ENCODE results near the gene SPRYD3.

The SPRYD3 gene

GRCh38 chr12:53094394-53094787 is 15.2 kb upstream of the SPRYD3 start:
- Mint-ChIP-seq H3K27ac (peak overlapping the region; percentile 5 to 86 (median 86)), H3K27me3 (ENCODE audit: low read depth) (peaks cover 31% of the 10 kb centered on the region), H3K9me3 (no peaks in the 10 kb centered on the region), H3K4me1 (peaks cover 38% of the 10 kb centered on the region), H3K36me3 (ENCODE audit: low read depth) (no peaks in the 10 kb centered on the region), H3K4me3 (peak overlapping the region in 1 of 3 experiments; percentile 53)
- TF ChIP-seq, protein P1, sequence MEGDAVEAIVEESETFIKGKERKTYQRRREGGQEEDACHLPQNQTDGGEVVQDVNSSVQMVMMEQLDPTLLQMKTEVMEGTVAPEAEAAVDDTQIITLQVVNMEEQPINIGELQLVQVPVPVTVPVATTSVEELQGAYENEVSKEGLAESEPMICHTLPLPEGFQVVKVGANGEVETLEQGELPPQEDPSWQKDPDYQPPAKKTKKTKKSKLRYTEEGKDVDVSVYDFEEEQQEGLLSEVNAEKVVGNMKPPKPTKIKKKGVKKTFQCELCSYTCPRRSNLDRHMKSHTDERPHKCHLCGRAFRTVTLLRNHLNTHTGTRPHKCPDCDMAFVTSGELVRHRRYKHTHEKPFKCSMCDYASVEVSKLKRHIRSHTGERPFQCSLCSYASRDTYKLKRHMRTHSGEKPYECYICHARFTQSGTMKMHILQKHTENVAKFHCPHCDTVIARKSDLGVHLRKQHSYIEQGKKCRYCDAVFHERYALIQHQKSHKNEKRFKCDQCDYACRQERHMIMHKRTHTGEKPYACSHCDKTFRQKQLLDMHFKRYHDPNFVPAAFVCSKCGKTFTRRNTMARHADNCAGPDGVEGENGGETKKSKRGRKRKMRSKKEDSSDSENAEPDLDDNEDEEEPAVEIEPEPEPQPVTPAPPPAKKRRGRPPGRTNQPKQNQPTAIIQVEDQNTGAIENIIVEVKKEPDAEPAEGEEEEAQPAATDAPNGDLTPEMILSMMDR (IDR thresholded peaks at IDR 0.05; ENCODE audit: unreplicated experiment in 3 of 3) = no peak

DNA sequence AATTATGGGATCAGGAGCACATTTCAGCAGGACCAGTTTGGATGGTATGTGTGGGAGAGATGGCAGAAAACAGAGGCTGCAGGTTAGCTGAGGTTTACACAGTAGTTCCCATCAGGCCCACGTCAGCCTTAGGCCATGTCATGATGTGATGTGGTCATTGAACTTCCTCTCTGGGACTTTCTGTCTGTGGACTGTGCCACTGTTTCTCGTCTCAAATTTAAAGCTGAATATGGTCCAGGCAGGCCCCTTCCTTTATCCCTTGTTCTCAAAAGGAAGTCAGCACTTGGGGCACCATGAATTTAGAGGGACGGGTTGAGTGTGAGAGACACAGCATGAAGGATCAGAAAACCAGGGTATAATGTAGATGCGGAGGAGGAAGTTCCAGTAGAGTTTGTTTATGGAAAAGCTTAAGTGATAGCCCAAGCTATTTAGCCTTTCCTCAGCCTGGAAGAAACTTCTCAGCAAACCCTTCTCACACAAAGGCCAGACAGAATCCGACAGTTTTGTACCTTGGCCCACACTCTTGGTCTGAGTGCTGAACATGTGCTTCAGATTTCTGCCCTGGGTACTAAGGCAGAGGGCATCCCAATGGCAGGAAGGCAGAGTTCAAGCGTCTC is 14.7 kb upstream of the SPRYD3 start:
- peak overlapping the region; percentile 0 to 53 (median 5) for H3K4me3 Mint-ChIP-seq
- peak overlapping the region; percentile 5 to 86 (median 86) for H3K27ac Mint-ChIP-seq
- no peaks in the 10 kb centered on the region for H3K36me3 Mint-ChIP-seq (ENCODE audit: low read depth)
- H3K9me3 Mint-ChIP-seq = no peaks in the 10 kb centered on the region
- H3K4me1 Mint-ChIP-seq = peaks cover 33% of the 10 kb centered on the region
- H3K27me3 Mint-ChIP-seq (ENCODE audit: low read depth) = peaks cover 26% of the 10 kb centered on the region
- TF ChIP-seq, protein P1 (IDR thresholded peaks at IDR 0.05; ENCODE audit: unreplicated experiment in 3 of 3) = no peak

- TF ChIP-seq, protein P1 (IDR thresholded peaks at IDR 0.05; ENCODE audit: unreplicated experiment in 3 of 3) = no peak
- Mint-ChIP-seq H3K9me3 (no peaks in the 10 kb centered on the region), H3K4me3 (no peak overlapping the region), H3K36me3 (ENCODE audit: low read depth) (no peaks in the 10 kb centered on the region), H3K27me3 (ENCODE audit: low read depth) (peaks cover 13% of the 10 kb centered on the region), H3K27ac (no peak overlapping the region), H3K4me1 (peaks cover 17% of the 10 kb centered on the region)
Measured at GRCh38 chr12:53091756-53092155, 12.6 kb upstream of the SPRYD3 start.

DNA sequence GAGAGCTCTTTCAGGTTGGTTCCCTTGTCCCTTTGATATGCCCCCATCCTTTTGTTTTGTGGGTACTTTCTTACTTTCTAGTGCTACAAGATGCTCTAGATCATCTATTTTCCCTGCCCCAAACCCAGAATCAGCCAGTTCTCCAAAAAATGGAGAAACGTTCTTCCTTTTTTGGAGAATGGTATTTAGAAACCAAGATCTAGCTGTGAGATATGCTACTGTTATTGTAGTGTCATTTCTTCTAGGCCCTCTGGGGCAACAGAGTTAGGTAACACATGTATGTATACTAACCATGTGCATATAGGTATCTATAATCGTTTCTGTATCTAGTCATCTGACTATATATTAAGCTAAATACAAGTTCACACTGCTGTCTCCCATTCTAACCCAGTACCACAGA is 11.4 kb upstream of the SPRYD3 start:
- H3K27ac Mint-ChIP-seq = peak overlapping the region in 1 of 3 experiments; percentile 24

DNA sequence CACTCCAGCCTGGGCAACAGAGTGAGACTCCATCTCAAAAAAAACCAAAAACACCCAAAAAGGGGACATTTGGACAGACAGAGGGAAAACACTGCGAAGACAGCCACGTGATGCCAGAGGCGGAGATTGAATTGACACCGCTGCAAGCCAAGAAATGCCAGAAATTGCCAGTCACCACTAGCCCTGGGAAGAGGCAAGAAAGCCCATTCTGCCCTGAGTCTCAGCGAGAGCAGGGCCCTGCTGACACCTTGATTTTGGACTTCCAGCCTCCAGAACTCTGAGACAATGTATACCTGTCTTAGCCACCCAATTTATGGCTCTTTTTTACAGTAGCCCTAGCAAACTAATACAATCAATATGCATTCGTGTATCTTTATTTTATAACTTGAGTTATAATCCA is 10.9 kb upstream of the SPRYD3 start:
- no peak overlapping the region for H3K27ac Mint-ChIP-seq
- H3K9me3 Mint-ChIP-seq = peaks cover 3% of the 10 kb centered on the region
- H3K36me3 Mint-ChIP-seq (ENCODE audit: low read depth) = no peaks in the 10 kb centered on the region
- H3K4me3 Mint-ChIP-seq = no peak overlapping the region
- TF ChIP-seq, protein P1 (IDR thresholded peaks at IDR 0.05; ENCODE audit: unreplicated experiment in 3 of 3) = no peak
- H3K27me3 Mint-ChIP-seq (ENCODE audit: low read depth) = peaks cover 5% of the 10 kb centered on the region
- H3K4me1 Mint-ChIP-seq = peaks cover 8% of the 10 kb centered on the region

More for the DNA sequence above, 11.4 kb upstream of the SPRYD3 start:
- no peak overlapping the region for H3K4me3 Mint-ChIP-seq
- H3K4me1 Mint-ChIP-seq = peaks cover 8% of the 10 kb centered on the region
- TF ChIP-seq, protein P1 (IDR thresholded peaks at IDR 0.05; ENCODE audit: unreplicated experiment in 3 of 3) = no peak
- H3K9me3 Mint-ChIP-seq = peaks cover 3% of the 10 kb centered on the region
- H3K27me3 Mint-ChIP-seq (ENCODE audit: low read depth) = peaks cover 5% of the 10 kb centered on the region
- no peaks in the 10 kb centered on the region for H3K36me3 Mint-ChIP-seq (ENCODE audit: low read depth)

DNA sequence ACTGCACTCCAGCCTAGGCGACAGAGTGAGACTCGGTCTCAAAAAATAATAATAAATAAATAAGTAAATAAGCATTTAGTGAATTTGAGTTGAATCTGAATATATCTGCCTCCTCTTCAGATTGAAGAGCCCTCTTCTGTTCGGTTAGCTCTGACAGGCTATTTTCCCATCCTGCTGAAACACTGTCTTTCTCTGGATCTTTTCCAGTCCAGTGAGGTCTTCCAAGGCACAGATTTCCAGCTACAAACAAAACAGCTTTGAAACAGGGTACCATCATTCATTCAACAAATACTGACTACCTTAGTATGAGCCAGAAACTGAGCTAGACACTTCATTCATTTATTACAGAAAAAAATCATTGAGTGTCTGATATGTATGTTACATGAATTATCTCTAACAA is 7.2 kb upstream of the SPRYD3 start:
- no peaks in the 10 kb centered on the region for H3K36me3 Mint-ChIP-seq (ENCODE audit: low read depth)
- H3K4me3 Mint-ChIP-seq = no peak overlapping the region
- H3K27me3 Mint-ChIP-seq (ENCODE audit: low read depth) = no peaks in the 10 kb centered on the region
- H3K4me1 Mint-ChIP-seq = no peaks in the 10 kb centered on the region
- TF ChIP-seq, protein P1 (IDR thresholded peaks at IDR 0.05; ENCODE audit: unreplicated experiment in 3 of 3) = no peak
- peaks cover 3% of the 10 kb centered on the region for H3K9me3 Mint-ChIP-seq
- no peak overlapping the region for H3K27ac Mint-ChIP-seq
